Neural progenitor cell (in vitro differentiated cells): ENCODE data around the gene MYOZ1.

Source experiments
- EZH2phosphoT487 ChIP-seq: fragments of 200-600 bp; sonication (generic); IDR thresholded peaks from 2 replicates; pipeline ENCODE4 v1.6.1; 2017; ENCODE audit warnings: antibody characterized with exemption
- TF ChIP-seq, protein P1 (sequence below): fragments of 200-600 bp; sonication (generic); IDR thresholded peaks from 2 replicates; pipeline ENCODE4 v1.5.1; 2017; ENCODE audit warnings: antibody characterized with exemption, mild to moderate bottlenecking

DNA sequence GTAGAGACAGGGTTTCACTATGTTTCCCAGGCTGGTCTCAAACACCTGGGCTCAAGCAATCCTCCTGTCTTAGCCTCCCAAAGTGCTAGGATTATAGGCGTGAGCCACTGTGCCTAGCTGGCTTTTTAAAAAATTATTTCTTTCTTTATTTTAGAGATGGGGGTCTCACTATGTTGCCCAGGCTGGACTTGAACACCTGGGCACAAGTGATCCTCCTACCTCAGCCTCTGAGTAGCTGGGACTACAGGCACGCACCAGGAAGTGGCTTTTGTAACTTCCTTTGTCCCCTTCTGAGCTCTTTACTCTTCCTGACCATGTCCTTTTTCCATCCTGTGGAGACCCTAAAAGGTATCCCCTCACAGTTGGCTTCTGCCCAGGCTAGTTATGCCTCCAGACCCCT lies 2.1 kb upstream of the MYOZ1 start:
- TF ChIP-seq, protein P1, sequence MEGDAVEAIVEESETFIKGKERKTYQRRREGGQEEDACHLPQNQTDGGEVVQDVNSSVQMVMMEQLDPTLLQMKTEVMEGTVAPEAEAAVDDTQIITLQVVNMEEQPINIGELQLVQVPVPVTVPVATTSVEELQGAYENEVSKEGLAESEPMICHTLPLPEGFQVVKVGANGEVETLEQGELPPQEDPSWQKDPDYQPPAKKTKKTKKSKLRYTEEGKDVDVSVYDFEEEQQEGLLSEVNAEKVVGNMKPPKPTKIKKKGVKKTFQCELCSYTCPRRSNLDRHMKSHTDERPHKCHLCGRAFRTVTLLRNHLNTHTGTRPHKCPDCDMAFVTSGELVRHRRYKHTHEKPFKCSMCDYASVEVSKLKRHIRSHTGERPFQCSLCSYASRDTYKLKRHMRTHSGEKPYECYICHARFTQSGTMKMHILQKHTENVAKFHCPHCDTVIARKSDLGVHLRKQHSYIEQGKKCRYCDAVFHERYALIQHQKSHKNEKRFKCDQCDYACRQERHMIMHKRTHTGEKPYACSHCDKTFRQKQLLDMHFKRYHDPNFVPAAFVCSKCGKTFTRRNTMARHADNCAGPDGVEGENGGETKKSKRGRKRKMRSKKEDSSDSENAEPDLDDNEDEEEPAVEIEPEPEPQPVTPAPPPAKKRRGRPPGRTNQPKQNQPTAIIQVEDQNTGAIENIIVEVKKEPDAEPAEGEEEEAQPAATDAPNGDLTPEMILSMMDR: no peak
- no peak for TF ChIP-seq EZH2phosphoT487
